ENCODE results near the gene NLK.

The NLK gene

GRCh38 chr17:28160610-28161009 is 118.1 kb downstream of the NLK start:
- H3K4me3 ChIP-seq (ENCODE audit: low read depth, low read length) = no peak overlapping the region
- DNase-seq (ENCODE audit: low read depth, low spot score) = no peak
- TF ChIP-seq CTCF (IDR thresholded peaks at IDR 0.05; ENCODE audit: low read depth, low read length) = no peak
- in situ Hi-C loops (cut with HindIII; ENCODE audit: low sequenced_read_pairs) = no loop called here

- TF ChIP-seq CTCF (IDR thresholded peaks at IDR 0.05; ENCODE audit: low read depth, low read length) = no peak
- no peak for DNase-seq (ENCODE audit: low read depth, low spot score)
- H3K4me3 ChIP-seq (ENCODE audit: low read depth, low read length) = no peak overlapping the region
- in situ Hi-C loops (cut with HindIII; ENCODE audit: low sequenced_read_pairs) = no loop called here
Measured at GRCh38 chr17:28161311-28161710, 118.8 kb downstream of the NLK start.

- in situ Hi-C loops (cut with HindIII; ENCODE audit: low sequenced_read_pairs) = no loop called here
- TF ChIP-seq CTCF (IDR thresholded peaks at IDR 0.05; ENCODE audit: low read depth, low read length) = no peak
- H3K4me3 ChIP-seq (ENCODE audit: low read depth, low read length) = no peak overlapping the region
- DNase-seq (ENCODE audit: low read depth, low spot score) = no peak
Measured at GRCh38 chr17:28166478-28166877, 124.0 kb downstream of the NLK start.

GRCh38 chr17:28169621-28170349 is 127.3 kb downstream of the NLK start:
- TF ChIP-seq CTCF (IDR thresholded peaks at IDR 0.05; ENCODE audit: low read depth, low read length) = no peak
- in situ Hi-C loops (cut with HindIII; ENCODE audit: low sequenced_read_pairs) = no loop called here
- no peak overlapping the region for H3K4me3 ChIP-seq (ENCODE audit: low read depth, low read length)
- no peak for DNase-seq (ENCODE audit: low read depth, low spot score)

GRCh38 chr17:28170771-28171170 is 128.3 kb downstream of the NLK start:
- peak; percentile 30 for DNase-seq (ENCODE audit: low read depth, low spot score)
- H3K4me3 ChIP-seq (ENCODE audit: low read depth, low read length) = no peak overlapping the region
- TF ChIP-seq CTCF (IDR thresholded peaks at IDR 0.05; ENCODE audit: low read depth, low read length) = no peak
- in situ Hi-C loops (cut with HindIII; ENCODE audit: low sequenced_read_pairs) = no loop called here

GRCh38 chr17:28173031-28173561 is 130.6 kb downstream of the NLK start:
- TF ChIP-seq CTCF (IDR thresholded peaks at IDR 0.05; ENCODE audit: low read depth, low read length) = no peak
- H3K4me3 ChIP-seq (ENCODE audit: low read depth, low read length) = no peak overlapping the region
- no peak for DNase-seq (ENCODE audit: low read depth, low spot score)
- in situ Hi-C loops (cut with HindIII; ENCODE audit: low sequenced_read_pairs) = no loop called here

Data from astrocyte of the spinal cord (primary cell).